Natural killer cell (primary cell): ENCODE results near the gene POLR2C. TPM values are rescaled to one million over a fixed set of nuclear protein-coding genes. Genes with fewer than 3 reads are reported as not detected.

Source experiments
- ATAC-seq, 3 donors: fragments of 150-1000 bp in 2 of 3; fragments of 200-7000 bp in 1 of 3; cut with Tn5 transposase; 1 replicate in 1 of 3; 2 replicates in 2 of 3; pipeline ENCODE4 v1.10.0; 2021; ENCODE audit warnings: mild to moderate bottlenecking in 2 of 3, moderate library complexity in 2 of 3
- DNase-seq, 2 donors: peaks; one replicate each; pipeline versions ENCODE4 v3.0.0 to v3.0.0-alpha.2; 2013 to 2021; ENCODE audit warnings: mixed read lengths in 1 of 2
- H3K27ac ChIP-seq: one replicate; pipeline ENCODE4 v1.5.1; 2013; ENCODE audit warnings: mild to moderate bottlenecking, low read length
- H3K27me3 ChIP-seq: one replicate; pipeline ENCODE4 v1.6.1; 2013; ENCODE audit warnings: low read length; ENCODE audit not compliant: control insufficient read depth, insufficient read depth
- H3K36me3 ChIP-seq: one replicate; pipeline ENCODE4 v1.6.1; 2013; ENCODE audit warnings: low read length; ENCODE audit not compliant: control insufficient read depth, insufficient read depth
- H3K4me1 ChIP-seq: one replicate; pipeline ENCODE4 v1.6.1; 2013; ENCODE audit warnings: low read length; ENCODE audit not compliant: control insufficient read depth, insufficient read depth
- H3K4me3 ChIP-seq: one replicate; pipeline ENCODE4 v1.5.1; 2013; ENCODE audit warnings: low read length
- H3K9me3 ChIP-seq: one replicate; pipeline ENCODE4 v1.6.1; 2013; ENCODE audit warnings: low read length; ENCODE audit not compliant: control insufficient read depth, insufficient read depth
- H3K27ac Mint-ChIP-seq, 2 donors: one replicate each; pipeline ENCODE4 v1.8.0; 2022; ENCODE audit warnings: mild to moderate bottlenecking in 2 of 2, mixed read lengths in 2 of 2, moderate library complexity in 1 of 2
- H3K27me3 Mint-ChIP-seq, 2 donors: one replicate each; pipeline ENCODE4 v1.8.0; 2022; ENCODE audit warnings: low read depth in 2 of 2, mixed read lengths in 2 of 2
- H3K36me3 Mint-ChIP-seq: one replicate; pipeline ENCODE4 v1.8.0; 2022; ENCODE audit warnings: mixed read lengths
- H3K4me1 Mint-ChIP-seq, 2 donors: one replicate each; pipeline ENCODE4 v1.8.0; 2022; ENCODE audit warnings: mixed read lengths in 2 of 2
- H3K4me3 Mint-ChIP-seq: one replicate; pipeline ENCODE4 v1.8.0; 2022; ENCODE audit warnings: mild to moderate bottlenecking, moderate library complexity, mixed read lengths
- H3K9me3 Mint-ChIP-seq, 2 donors: one replicate each; pipeline ENCODE4 v1.8.0; 2022; ENCODE audit warnings: mixed read lengths in 2 of 2
- CTCF ChIP-seq: fragments of 200-600 bp; IDR thresholded peaks from one replicate; pipeline ENCODE4 v1.8.0; 2022; ENCODE audit warnings: antibody characterized with exemption
- WGBS: methylation state at CpG from one replicate; pipeline ENCODE4 v1.1.7; 2013; ENCODE audit warnings: missing lambda C conversion rate; ENCODE audit not compliant: insufficient coverage; 5-methylcytosine and 5-hydroxymethylcytosine counted together
- intact Hi-C: fragments of 100-400 bp; cut with micrococcal nuclease; formaldehyde crosslinking; loops from one replicate; pipeline ENCODE4 v1.14.2; 2022
- total RNA-seq, 4 donors: library from RNA; stranded (reverse); fragments of 120-200 nt in 1 of 4; gene quantifications; one replicate each; pipeline versions ENCODE4 v1.2.3 to v1.2.4, GENCODE V29; 2013 to 2022

The POLR2C gene
- total RNA-seq: 10 to 100 TPM; 55.4 to 71.2 (median 66.7) TPM
- 61.9 TPM for total RNA-seq (2013)

- WGBS: 4% methylated on average over 46 of the region's 47 CpGs
- intact Hi-C loops: loop anchor here (1.0 kb wide), 1 partner anchor 15 kb away; the partner anchor contains the start of genes CIAPIN1 and COQ9
- DNase-seq (peak; percentile 94 to 96), ATAC-seq (peak; percentile 97 to 98 (median 98))
- H3K9me3 ChIP-seq: no peaks in the 10 kb centered on the region
- H3K27ac Mint-ChIP-seq: peak within 1 kb of the TSS; percentile 90 to 94
- no peaks in the 10 kb centered on the region for H3K27me3 ChIP-seq
- H3K27me3 Mint-ChIP-seq: no peaks in the 10 kb centered on the region
- no peaks in the 10 kb centered on the region for H3K9me3 Mint-ChIP-seq
- peak within 1 kb of the TSS; percentile 51 for H3K4me3 ChIP-seq
- peaks cover 8% of the 10 kb centered on the region for H3K36me3 Mint-ChIP-seq
- peak within 1 kb of the TSS; percentile 58 for H3K27ac ChIP-seq
- peaks cover 49% of the 10 kb centered on the region for H3K36me3 ChIP-seq
- peak within 1 kb of the TSS; percentile 100 for H3K4me3 Mint-ChIP-seq
- H3K4me1 ChIP-seq: peaks cover 12% of the 10 kb centered on the region
- peak; percentile 94 for TF ChIP-seq CTCF
- H3K4me1 Mint-ChIP-seq: peaks cover 32 to 33% of the 10 kb centered on the region in 2 donors
These were observed at the start of gene POLR2C for GRCh38 chr16:57462209-57462977. TSS of gene POLR2C (plus strand) at chr16:57462679. CDS start at chr16:57462725, 46 bp downstream.

- TF ChIP-seq CTCF: no peak
- Histone ChIP-seq H3K27me3 (no peaks in the 10 kb centered on the region), H3K36me3 (no peaks in the 10 kb centered on the region), H3K4me1 (peaks cover 30% of the 10 kb centered on the region), H3K9me3 (no peaks in the 10 kb centered on the region), H3K4me3 (no peak overlapping the region), H3K27ac (no peak overlapping the region)
- 67% methylated on average over 5 of the region's 5 CpGs for WGBS
- Mint-ChIP-seq H3K27ac (peak overlapping the region; percentile 42 to 46), H3K36me3 (no peaks in the 10 kb centered on the region), H3K27me3 (peaks cover 0 to 7% of the 10 kb centered on the region in 2 donors), H3K4me3 (no peak overlapping the region), H3K9me3 (no peaks in the 10 kb centered on the region), H3K4me1 (peaks cover 11 to 23% of the 10 kb centered on the region in 2 donors)
- no peak for ATAC-seq
- intact Hi-C loops: no loop called here
- no peak for DNase-seq
These were observed 49.2 kb upstream of the POLR2C start for GRCh38 chr16:57413301-57413730.

DNA sequence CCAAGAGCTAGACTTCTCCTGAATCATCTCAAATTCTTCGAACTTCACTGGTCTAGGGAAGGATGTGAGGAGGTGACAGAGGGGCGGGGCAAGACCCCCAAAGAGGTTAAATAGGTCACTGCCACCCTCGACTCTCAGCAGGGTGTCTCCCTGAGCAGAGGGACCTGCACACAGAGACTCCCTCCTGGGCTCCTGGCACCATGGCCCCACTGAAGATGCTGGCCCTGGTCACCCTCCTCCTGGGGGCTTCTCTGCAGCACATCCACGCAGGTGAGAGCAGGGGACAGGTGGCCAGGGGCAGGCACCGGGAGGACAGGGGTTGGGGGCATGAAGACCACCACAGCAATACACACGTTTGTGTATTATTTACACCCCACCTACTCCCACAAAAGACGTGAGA lies 48.7 kb upstream of the POLR2C start:
- H3K27ac ChIP-seq: no peak overlapping the region
- Mint-ChIP-seq H3K4me3 (no peak overlapping the region), H3K27ac (peak overlapping the region; percentile 42 to 46), H3K27me3 (peaks cover 0 to 7% of the 10 kb centered on the region in 2 donors), H3K4me1 (peaks cover 14 to 28% of the 10 kb centered on the region in 2 donors), H3K9me3 (no peaks in the 10 kb centered on the region), H3K36me3 (no peaks in the 10 kb centered on the region)
- intact Hi-C loops: no loop called here
- H3K4me3 ChIP-seq: no peak overlapping the region
- WGBS: 72% methylated on average over 6 of the region's 7 CpGs
- no peaks in the 10 kb centered on the region for H3K36me3 ChIP-seq
- no peak for TF ChIP-seq CTCF
- no peak for ATAC-seq
- no peak for DNase-seq
- H3K4me1 ChIP-seq: peaks cover 34% of the 10 kb centered on the region
- H3K27me3 ChIP-seq: no peaks in the 10 kb centered on the region
- H3K9me3 ChIP-seq: no peaks in the 10 kb centered on the region
